CD4-positive, CD25-positive, alpha-beta regulatory T cell (primary cell): ENCODE results near the gene ALOX12B. TPM values are rescaled to one million over a fixed set of nuclear protein-coding genes. Genes with fewer than 3 reads are reported as not detected.
A peak's percentile ranks its signal among the peaks of the same experiment; 100 is the strongest.

Experiments used
- ATAC-seq, 2 donors: fragments of 150-1000 bp; cut with Tn5 transposase; one replicate each; pipeline ENCODE4 v1.10.0; 2021; ENCODE audit warnings: low read depth in 2 of 2, moderate number of reproducible peaks in 2 of 2, moderate library complexity in 1 of 2
- DNase-seq, 3 donors: peaks; one replicate each; pipeline versions ENCODE4 v3.0.0 to v3.0.0-alpha.2; 2012 to 2022; ENCODE audit warnings: mixed read lengths in 1 of 3
- H3K27ac ChIP-seq: one replicate; pipeline ENCODE4 v1.7.0; 2013; ENCODE audit warnings: mild to moderate bottlenecking, low read length; ENCODE audit not compliant: insufficient read depth, poor library complexity, severe bottlenecking
- H3K27me3 ChIP-seq: one replicate; pipeline ENCODE4 v1.7.0; 2013; ENCODE audit warnings: low read length; ENCODE audit not compliant: control insufficient read depth, insufficient read depth
- H3K36me3 ChIP-seq: one replicate; pipeline ENCODE4 v1.7.0; 2013; ENCODE audit warnings: mild to moderate bottlenecking, low read length, moderate library complexity; ENCODE audit not compliant: control insufficient read depth, insufficient read depth
- H3K4me1 ChIP-seq: 2 replicates; pipeline ENCODE4 v1.7.0; 2013; ENCODE audit warnings: mild to moderate bottlenecking, low read length; ENCODE audit not compliant: insufficient read depth, control insufficient read depth, poor library complexity, severe bottlenecking
- H3K4me3 ChIP-seq: one replicate; pipeline ENCODE4 v1.7.0; 2013; ENCODE audit warnings: low read depth, mild to moderate bottlenecking, low read length, moderate library complexity
- H3K9me3 ChIP-seq, 2 experiments: 1 replicate in 1 of 2; 2 replicates in 1 of 2; pipeline ENCODE4 v1.7.0; 2013; ENCODE audit warnings: low read length in 2 of 2, mild to moderate bottlenecking in 1 of 2, moderate library complexity in 1 of 2; ENCODE audit not compliant: control insufficient read depth in 2 of 2
- H3K27ac Mint-ChIP-seq, 3 donors: one replicate each; pipeline ENCODE4 v1.8.0; 2020 to 2022; ENCODE audit warnings: mild to moderate bottlenecking in 3 of 3, mixed read lengths in 3 of 3, moderate library complexity in 2 of 3
- H3K27me3 Mint-ChIP-seq: one replicate; pipeline ENCODE4 v1.8.0; 2022; ENCODE audit warnings: mild to moderate bottlenecking, mixed read lengths
- H3K36me3 Mint-ChIP-seq: one replicate; pipeline ENCODE4 v1.8.0; 2020; ENCODE audit warnings: mixed read lengths
- H3K4me1 Mint-ChIP-seq, 4 donors: one replicate each; pipeline ENCODE4 v1.8.0; 2020 to 2022; ENCODE audit warnings: mixed read lengths in 4 of 4, mild to moderate bottlenecking in 1 of 4
- H3K4me3 Mint-ChIP-seq, 4 donors: one replicate each; pipeline ENCODE4 v1.8.0; 2020 to 2022; ENCODE audit warnings: mild to moderate bottlenecking in 4 of 4, mixed read lengths in 4 of 4, moderate library complexity in 3 of 4
- H3K9me3 Mint-ChIP-seq, 7 donors: one replicate each; pipeline ENCODE4 v1.8.0; 2020 to 2022; ENCODE audit warnings: mixed read lengths in 7 of 7, mild to moderate bottlenecking in 3 of 7, moderate library complexity in 2 of 7
- polyA plus RNA-seq, 4 donors: library from polyadenylated mRNA; unstranded; fragments of 300-500 nt; fragmentation: Illumina TruSeq; gene quantifications; one replicate each; pipeline ENCODE4 v1.2.3, GENCODE V29; 2021
- total RNA-seq: library from RNA; stranded (reverse); gene quantifications from one replicate; pipeline ENCODE4 v1.2.3, GENCODE V29; 2022

The ALOX12B gene
- total and polyA plus RNA-seq, 5 donors from 2014 or later, result 0.53 to 0.68 (median 0.67) TPM; not detected in 2

DNA sequence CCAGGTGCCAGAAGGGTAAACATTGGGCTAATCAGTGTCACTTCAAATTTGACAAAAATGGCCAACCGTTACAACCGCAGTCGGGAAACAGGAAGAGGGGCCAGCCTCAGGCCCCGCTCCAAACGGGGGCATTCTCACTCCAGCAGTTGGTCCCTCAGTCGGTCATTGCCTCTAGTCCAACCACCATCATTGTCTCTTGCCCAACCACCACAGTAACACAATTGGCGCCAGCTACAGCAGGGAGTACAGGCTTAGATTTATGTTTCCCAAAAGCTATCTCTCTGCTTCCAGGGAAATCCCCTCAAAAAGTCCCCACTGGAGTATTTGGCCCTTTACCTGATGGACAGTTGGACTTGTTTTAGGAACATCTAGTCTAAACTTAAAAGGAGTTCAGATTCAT, 28.4 kb downstream of the ALOX12B start:
- no peaks in the 10 kb centered on the region for H3K36me3 Mint-ChIP-seq
- H3K4me3 Mint-ChIP-seq, result no peak overlapping the region
- Histone ChIP-seq H3K4me3 (no peak overlapping the region), H3K36me3 (no peaks in the 10 kb centered on the region), H3K9me3 (no peaks in the 10 kb centered on the region), H3K27me3 (peaks cover 39% of the 10 kb centered on the region), H3K27ac (no peak overlapping the region), H3K4me1 (no peaks in the 10 kb centered on the region)
- H3K9me3 Mint-ChIP-seq, result no peaks in the 10 kb centered on the region
- no peak overlapping the region for H3K27ac Mint-ChIP-seq
- H3K27me3 Mint-ChIP-seq, result peaks cover 58% of the 10 kb centered on the region
- H3K4me1 Mint-ChIP-seq, result peaks cover 0 to 6% (median 0%) of the 10 kb centered on the region in 4 donors
- DNase-seq (no peak), ATAC-seq (no peak)

DNA sequence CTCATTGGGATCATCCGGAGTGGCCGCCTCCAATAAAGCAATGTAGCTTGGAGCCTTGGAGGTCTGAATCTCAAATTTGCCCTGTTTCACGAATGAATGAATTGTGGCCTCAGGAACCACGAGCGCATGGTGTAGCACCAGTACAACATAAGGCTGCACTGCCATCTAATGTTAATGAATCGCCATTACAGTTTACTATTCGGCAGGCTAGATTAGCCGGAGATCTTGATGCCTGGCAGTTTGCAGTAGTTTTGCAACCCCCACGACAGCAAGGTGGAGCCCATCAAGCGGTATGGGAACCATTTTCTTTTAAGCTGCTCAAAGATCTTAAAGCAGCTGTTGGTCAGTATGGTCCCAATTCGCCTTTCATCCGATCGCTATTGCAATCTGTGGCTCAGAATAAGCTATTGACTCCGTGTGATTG, 29.8 kb downstream of the ALOX12B start:
- ATAC-seq (peak; percentile 85 to 88), DNase-seq (peak; percentile 30 to 76 (median 73))
- H3K36me3 ChIP-seq, result no peaks in the 10 kb centered on the region
- H3K4me3 Mint-ChIP-seq, result no peak overlapping the region
- H3K27ac ChIP-seq, result no peak overlapping the region
- peak overlapping the region in 1 of 3 donors; percentile 12 for H3K27ac Mint-ChIP-seq
- peaks cover 51% of the 10 kb centered on the region for H3K27me3 Mint-ChIP-seq
- no peaks in the 10 kb centered on the region for H3K9me3 Mint-ChIP-seq
- H3K9me3 ChIP-seq, result no peaks in the 10 kb centered on the region
- no peaks in the 10 kb centered on the region for H3K4me1 ChIP-seq
- peaks cover 29% of the 10 kb centered on the region for H3K27me3 ChIP-seq
- peaks cover 0 to 6% (median 0%) of the 10 kb centered on the region in 4 donors for H3K4me1 Mint-ChIP-seq
- no peak overlapping the region for H3K4me3 ChIP-seq
- H3K36me3 Mint-ChIP-seq, result no peaks in the 10 kb centered on the region

DNA sequence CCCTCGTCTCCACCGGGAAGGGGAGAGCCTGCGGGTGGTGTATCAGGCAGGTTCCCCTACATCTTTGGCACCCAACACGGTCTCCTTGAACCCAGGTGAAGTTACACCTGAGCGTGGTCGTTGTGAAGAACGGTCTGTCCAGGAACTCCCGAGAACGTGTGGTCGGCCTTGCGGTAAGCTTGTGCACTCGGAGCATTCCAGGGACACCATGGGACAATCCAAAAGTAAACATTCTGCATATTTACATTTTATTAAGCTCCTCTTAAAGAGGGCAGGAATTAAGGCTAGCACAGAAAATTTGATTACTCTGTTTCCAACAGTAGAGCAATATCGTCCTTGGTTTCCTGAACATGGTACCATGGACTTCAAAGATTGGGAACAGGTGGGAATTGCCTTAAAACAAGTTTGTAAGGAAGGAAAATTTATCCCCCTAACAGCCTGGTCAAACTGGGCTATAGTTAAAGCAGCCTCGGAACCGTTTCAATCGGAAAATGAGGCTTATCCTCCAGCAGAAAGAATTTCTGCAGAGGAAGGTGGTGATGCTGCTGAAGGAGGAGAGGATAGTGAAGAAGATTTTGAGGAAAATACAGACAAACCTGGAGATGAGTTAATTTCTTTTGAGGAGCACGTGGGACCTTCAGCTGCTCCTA, 30.4 kb downstream of the ALOX12B start:
- Histone ChIP-seq H3K36me3 (no peaks in the 10 kb centered on the region), H3K9me3 (no peaks in the 10 kb centered on the region), H3K4me3 (no peak overlapping the region), H3K4me1 (no peaks in the 10 kb centered on the region), H3K27me3 (peaks cover 25% of the 10 kb centered on the region), H3K27ac (no peak overlapping the region)
- H3K4me1 Mint-ChIP-seq, result peaks cover 0 to 6% (median 0%) of the 10 kb centered on the region in 4 donors
- no peaks in the 10 kb centered on the region for H3K9me3 Mint-ChIP-seq
- DNase-seq (no peak), ATAC-seq (no peak)
- H3K27ac Mint-ChIP-seq, result no peak overlapping the region
- no peaks in the 10 kb centered on the region for H3K36me3 Mint-ChIP-seq
- H3K4me3 Mint-ChIP-seq, result no peak overlapping the region
- peaks cover 45% of the 10 kb centered on the region for H3K27me3 Mint-ChIP-seq

DNA sequence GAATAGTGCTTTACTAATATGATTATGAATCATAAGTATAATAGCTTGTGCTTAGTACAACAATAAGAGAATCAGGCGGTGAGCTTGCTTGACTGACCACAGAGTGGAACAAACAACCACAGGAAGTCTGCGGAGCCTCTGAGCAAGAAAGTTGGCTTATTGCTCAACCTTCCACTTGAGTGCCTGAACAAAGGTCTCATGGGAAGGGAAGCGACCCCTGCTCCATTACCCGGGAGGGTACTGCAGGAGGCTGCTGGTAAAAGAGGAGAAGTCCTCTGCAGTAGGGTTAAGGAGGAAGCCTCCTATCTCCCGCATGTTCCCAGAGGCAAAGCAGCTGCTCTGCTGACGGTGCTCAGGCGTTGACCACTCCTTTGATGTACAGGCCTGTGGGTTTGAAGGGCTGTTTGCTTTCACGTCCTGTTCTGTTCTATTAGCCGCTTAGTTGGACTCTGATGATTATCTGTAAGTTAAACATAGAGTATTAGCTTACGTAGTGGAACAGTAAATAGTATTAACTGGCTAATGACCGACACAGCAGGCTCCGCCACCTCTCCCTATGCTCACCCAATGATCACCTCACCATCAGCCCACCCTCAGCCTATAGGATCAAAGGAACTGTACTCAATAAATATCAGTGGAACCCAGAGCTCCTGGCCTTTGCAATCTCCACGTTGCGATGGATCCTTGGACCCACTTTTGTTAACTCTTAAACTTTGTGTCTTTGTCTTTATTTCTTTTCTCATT, 31.1 kb downstream of the ALOX12B start:
- H3K4me3 Mint-ChIP-seq, result no peak overlapping the region

DNA sequence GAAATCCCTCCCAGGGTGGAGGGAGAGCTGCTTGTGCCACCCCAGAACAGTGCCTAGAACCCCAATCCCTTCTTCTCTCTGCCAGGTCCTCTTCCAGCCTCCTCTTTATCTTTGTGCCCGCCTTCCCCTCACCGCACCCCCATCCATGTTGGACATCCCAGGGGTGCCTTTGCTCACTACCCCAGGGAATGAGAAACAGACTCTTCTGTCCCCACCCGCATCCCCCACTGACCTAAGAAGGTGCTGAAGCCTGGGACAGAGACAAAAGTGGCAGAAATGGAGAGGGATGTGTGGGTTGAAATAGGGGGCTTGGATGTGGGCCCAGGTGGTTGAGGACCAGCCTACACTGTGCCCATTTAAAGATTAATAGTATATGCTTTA, 31.7 kb downstream of the ALOX12B start:
- DNase-seq (no peak), ATAC-seq (no peak)
- H3K27ac Mint-ChIP-seq, result peak overlapping the region in 1 of 3 donors; percentile 38
- Histone ChIP-seq H3K4me3 (no peak overlapping the region), H3K27me3 (peaks cover 21% of the 10 kb centered on the region), H3K27ac (no peak overlapping the region), H3K4me1 (no peaks in the 10 kb centered on the region), H3K36me3 (no peaks in the 10 kb centered on the region), H3K9me3 (no peaks in the 10 kb centered on the region)
- peaks cover 0 to 6% (median 0%) of the 10 kb centered on the region in 4 donors for H3K4me1 Mint-ChIP-seq
- no peaks in the 10 kb centered on the region for H3K36me3 Mint-ChIP-seq
- no peaks in the 10 kb centered on the region for H3K9me3 Mint-ChIP-seq
- no peak overlapping the region for H3K4me3 Mint-ChIP-seq
- peaks cover 35% of the 10 kb centered on the region for H3K27me3 Mint-ChIP-seq

More for the DNA sequence above, 31.1 kb downstream of the ALOX12B start:
- H3K4me3 ChIP-seq, result no peak overlapping the region
- H3K36me3 ChIP-seq, result no peaks in the 10 kb centered on the region
- H3K27me3 ChIP-seq, result peaks cover 25% of the 10 kb centered on the region
- no peaks in the 10 kb centered on the region for H3K9me3 ChIP-seq
- H3K4me1 Mint-ChIP-seq, result peaks cover 0 to 6% (median 0%) of the 10 kb centered on the region in 4 donors
- H3K27me3 Mint-ChIP-seq, result peaks cover 38% of the 10 kb centered on the region
- no peaks in the 10 kb centered on the region for H3K9me3 Mint-ChIP-seq
- ATAC-seq (peak in 1 of 2 donors; percentile 32), DNase-seq (peak in 1 of 3 donors; percentile 26)
- no peaks in the 10 kb centered on the region for H3K36me3 Mint-ChIP-seq
- no peaks in the 10 kb centered on the region for H3K4me1 ChIP-seq
- no peak overlapping the region for H3K27ac Mint-ChIP-seq
- H3K27ac ChIP-seq, result no peak overlapping the region

DNA sequence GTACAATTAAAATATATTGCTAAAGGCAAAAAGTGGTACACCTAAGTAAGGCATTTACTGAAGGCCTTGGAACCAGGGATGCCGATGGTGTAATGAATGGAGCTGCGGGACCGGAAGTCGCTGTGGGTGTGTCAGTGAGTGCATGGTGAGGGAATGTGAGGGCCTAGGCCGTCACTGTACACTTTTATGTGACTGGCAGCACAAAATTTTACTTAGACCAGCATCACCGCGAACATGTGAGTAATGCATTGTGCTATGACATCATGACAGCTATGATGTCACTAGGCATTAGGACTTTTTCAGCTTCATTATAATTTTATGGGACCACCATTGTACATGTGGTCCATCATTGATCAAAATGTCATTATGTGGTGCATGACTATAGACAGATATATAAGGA, 33.9 kb downstream of the ALOX12B start:
- Histone ChIP-seq H3K36me3 (no peaks in the 10 kb centered on the region), H3K9me3 (no peaks in the 10 kb centered on the region), H3K4me3 (no peak overlapping the region), H3K27ac (no peak overlapping the region), H3K4me1 (no peaks in the 10 kb centered on the region), H3K27me3 (peaks cover 8% of the 10 kb centered on the region)
- Mint-ChIP-seq H3K27ac (no peak overlapping the region), H3K9me3 (no peaks in the 10 kb centered on the region), H3K4me1 (peaks cover 0 to 6% (median 0%) of the 10 kb centered on the region in 4 donors), H3K4me3 (no peak overlapping the region), H3K27me3 (peaks cover 24% of the 10 kb centered on the region), H3K36me3 (no peaks in the 10 kb centered on the region)
- DNase-seq (no peak), ATAC-seq (no peak)

DNA sequence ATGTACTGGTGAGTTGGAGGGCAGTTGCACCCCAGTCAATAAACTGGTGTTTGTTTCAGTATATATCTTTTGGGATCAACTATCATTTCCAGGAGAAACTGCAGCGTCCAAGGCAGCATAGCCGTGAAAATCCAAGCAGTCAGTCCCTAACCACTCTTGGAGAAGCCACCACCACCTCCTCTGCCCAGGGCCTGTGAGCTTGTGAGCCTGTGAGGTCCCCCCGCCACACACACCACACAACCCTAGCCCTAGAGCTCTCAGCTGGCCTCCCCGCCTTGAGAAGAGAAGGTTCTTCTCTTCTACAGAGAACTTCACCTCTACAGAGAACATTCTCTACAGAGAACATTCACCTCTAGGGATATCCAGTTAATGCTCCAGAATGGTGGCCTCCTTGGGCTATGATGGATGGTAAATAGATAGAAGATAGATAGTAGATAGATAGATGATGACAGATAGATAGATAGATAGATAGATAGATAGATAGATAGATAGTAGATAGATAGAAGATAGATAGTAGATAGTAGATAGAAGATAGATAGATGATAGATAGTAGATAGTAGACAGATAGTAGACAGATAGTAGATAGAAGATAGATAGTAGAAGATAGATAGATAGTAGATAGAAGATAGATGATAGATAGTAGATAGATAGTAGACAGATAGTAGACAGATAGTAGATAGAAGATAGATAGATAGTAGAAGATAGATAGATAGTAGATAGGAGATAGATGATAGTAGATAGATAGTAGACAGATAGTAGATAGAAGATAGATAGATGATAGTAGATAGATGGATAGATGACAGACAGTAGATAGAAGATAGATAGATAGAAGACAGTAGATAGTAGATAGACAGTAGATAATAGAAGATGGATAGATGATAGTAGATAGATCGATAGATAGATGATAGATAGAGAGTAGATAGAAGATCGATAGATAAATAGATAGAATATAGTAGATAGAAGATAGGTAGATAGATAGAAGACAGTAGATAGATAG, 35.0 kb downstream of the ALOX12B start:
- Histone ChIP-seq H3K27me3 (peaks cover 8% of the 10 kb centered on the region), H3K36me3 (no peaks in the 10 kb centered on the region), H3K4me3 (no peak overlapping the region), H3K27ac (no peak overlapping the region), H3K9me3 (no peaks in the 10 kb centered on the region), H3K4me1 (no peaks in the 10 kb centered on the region)
- Mint-ChIP-seq H3K4me3 (no peak overlapping the region), H3K36me3 (no peaks in the 10 kb centered on the region), H3K27ac (no peak overlapping the region), H3K27me3 (peaks cover 19% of the 10 kb centered on the region), H3K9me3 (no peaks in the 10 kb centered on the region), H3K4me1 (peaks cover 0 to 6% (median 0%) of the 10 kb centered on the region in 4 donors)
- ATAC-seq (no peak), DNase-seq (no peak)
